ENCODE results near the gene PAPLN. TPM values are rescaled to one million over a fixed set of nuclear protein-coding genes. Genes with fewer than 3 reads are reported as not detected.

Gene PAPLN
- total RNA-seq, 1 experiment from 2014 or later, result 0.75 TPM

- ChIA-PET POLR2A (ENCODE audit: low non-redundant PET) (no interaction called here), CTCF (no interaction called here)
- no peak for DNase-seq (ENCODE audit: low spot score)
- TF ChIP-seq EZH2 (IDR thresholded peaks at IDR 0.05; ENCODE audit: borderline replicate concordance, low read depth, low read length, poor library complexity, severe bottlenecking) (no peak), CTCF (conservative IDR thresholded peaks at IDR 0.05; ENCODE audit: low read depth, low read length) (no peak)
- no peaks in the 10 kb centered on the region for H3K36me3 ChIP-seq (ENCODE audit: insufficient read depth, low read length, poor library complexity, severe bottlenecking)
- intact Hi-C loops (cut with micrococcal nuclease; ENCODE audit: unreplicated experiment), result no loop called here
- no peaks in the 10 kb centered on the region for H3K4me1 ChIP-seq (ENCODE audit: insufficient read depth, low read length, poor library complexity, severe bottlenecking)
- no peaks in the 10 kb centered on the region for H3K9me3 ChIP-seq (ENCODE audit: low read depth, low read length, poor library complexity, severe bottlenecking)
- no peaks in the 10 kb centered on the region for H3K27me3 ChIP-seq (replicated peaks; ENCODE audit: insufficient read depth, low read depth, low read length, poor library complexity)
- H3K4me3 ChIP-seq (ENCODE audit: low read depth, low read length, poor library complexity, severe bottlenecking), result no peak overlapping the region
- no peak overlapping the region for H3K27ac ChIP-seq (ENCODE audit: low read depth, low read length, poor library complexity, severe bottlenecking)
- BruUV-seq (replicated peaks), result no TSS peak
These were observed 22.5 kb downstream of the PAPLN start for GRCh38 chr14:73259837-73260236.

GRCh38 chr14:73260574-73260973 lies 23.3 kb downstream of the PAPLN start:
- Histone ChIP-seq H3K9me3 (ENCODE audit: low read depth, low read length, poor library complexity, severe bottlenecking) (no peaks in the 10 kb centered on the region), H3K27me3 (replicated peaks; ENCODE audit: insufficient read depth, low read depth, low read length, poor library complexity) (no peaks in the 10 kb centered on the region), H3K4me1 (ENCODE audit: insufficient read depth, low read length, poor library complexity, severe bottlenecking) (no peaks in the 10 kb centered on the region), H3K4me3 (ENCODE audit: low read depth, low read length, poor library complexity, severe bottlenecking) (no peak overlapping the region), H3K36me3 (ENCODE audit: insufficient read depth, low read length, poor library complexity, severe bottlenecking) (no peaks in the 10 kb centered on the region), H3K27ac (ENCODE audit: low read depth, low read length, poor library complexity, severe bottlenecking) (no peak overlapping the region)
- BruUV-seq (replicated peaks), result no TSS peak
- no peak for TF ChIP-seq EZH2 (IDR thresholded peaks at IDR 0.05; ENCODE audit: borderline replicate concordance, low read depth, low read length, poor library complexity, severe bottlenecking)
- TF ChIP-seq CTCF (conservative IDR thresholded peaks at IDR 0.05; ENCODE audit: low read depth, low read length), result no peak
- ChIA-PET POLR2A (ENCODE audit: low non-redundant PET) (no interaction called here), CTCF (no interaction called here)
- intact Hi-C loops (cut with micrococcal nuclease; ENCODE audit: unreplicated experiment), result no loop called here
- no peak for DNase-seq (ENCODE audit: low spot score)

- intact Hi-C loops (cut with micrococcal nuclease; ENCODE audit: unreplicated experiment), result no loop called here
- H3K27ac ChIP-seq (ENCODE audit: low read depth, low read length, poor library complexity, severe bottlenecking), result no peak overlapping the region
- CTCF ChIA-PET, result no interaction called here
- no peaks in the 10 kb centered on the region for H3K9me3 ChIP-seq (ENCODE audit: low read depth, low read length, poor library complexity, severe bottlenecking)
- no TSS peak for BruUV-seq (replicated peaks)
- no peaks in the 10 kb centered on the region for H3K27me3 ChIP-seq (replicated peaks; ENCODE audit: insufficient read depth, low read depth, low read length, poor library complexity)
- no peaks in the 10 kb centered on the region for H3K4me1 ChIP-seq (ENCODE audit: insufficient read depth, low read length, poor library complexity, severe bottlenecking)
- no peak for DNase-seq (ENCODE audit: low spot score)
- H3K36me3 ChIP-seq (ENCODE audit: insufficient read depth, low read length, poor library complexity, severe bottlenecking), result no peaks in the 10 kb centered on the region
- no peak overlapping the region for H3K4me3 ChIP-seq (ENCODE audit: low read depth, low read length, poor library complexity, severe bottlenecking)
- POLR2A ChIA-PET (ENCODE audit: low non-redundant PET), result no interaction called here
- TF ChIP-seq CTCF (conservative IDR thresholded peaks at IDR 0.05; ENCODE audit: low read depth, low read length) (no peak), EZH2 (IDR thresholded peaks at IDR 0.05; ENCODE audit: borderline replicate concordance, low read depth, low read length, poor library complexity, severe bottlenecking) (no peak)
These were observed 23.8 kb downstream of the PAPLN start for GRCh38 chr14:73261075-73261474.
